Astrocyte of the cerebellum (primary cell): Measurements from ENCODE around the gene CLIC5.

Source experiments
- DNase-seq: peaks from one replicate; pipeline ENCODE4 v3.0.0-alpha.2; 2011; ENCODE audit warnings: low read depth
- H3K4me3 ChIP-seq: 2 replicates; pipeline ENCODE4 v1.5.1; 2011; ENCODE audit warnings: mild to moderate bottlenecking, low read depth, low read length, moderate library complexity
- CTCF ChIP-seq: IDR thresholded peaks from 2 replicates; pipeline ENCODE4 v1.5.1; 2012; ENCODE audit warnings: low read length, low read depth, moderate library complexity, mild to moderate bottlenecking; ENCODE audit errors: missing control alignments
- in situ Hi-C: cut with HindIII; loops from 2 replicates; pipeline ENCODE4 v1.10.0; 2017; ENCODE audit warnings: low sequenced_read_pairs

The CLIC5 gene

GRCh38 chr6:46039646-46040045 is 24.0 kb upstream of the CLIC5 start:
- H3K4me3 ChIP-seq = no peak overlapping the region
- in situ Hi-C loops = no loop called here
- no peak for DNase-seq

DNA sequence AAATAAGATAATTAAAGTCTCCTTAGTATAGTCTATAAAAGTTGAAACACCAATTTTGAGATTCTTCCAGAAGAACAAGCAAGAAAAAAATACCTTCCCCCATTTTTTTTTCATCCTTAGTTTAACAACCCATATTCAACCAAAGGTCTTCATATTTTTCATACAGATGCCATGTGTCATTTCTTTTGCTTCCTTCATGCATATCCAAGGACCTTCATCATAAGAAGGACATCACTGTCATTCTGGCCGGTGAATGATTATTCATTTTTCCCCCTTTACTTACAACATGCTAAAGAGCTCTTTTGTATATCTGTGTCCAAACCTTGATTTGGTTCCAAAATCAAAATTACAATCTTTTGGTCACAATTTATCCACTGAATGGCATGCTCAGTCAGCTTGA is 21.3 kb upstream of the CLIC5 start:
- TF ChIP-seq CTCF = no peak
- in situ Hi-C loops = no loop called here

More at GRCh38 chr6:46039646-46040045, 24.0 kb upstream of the CLIC5 start:
- TF ChIP-seq CTCF = no peak

DNA sequence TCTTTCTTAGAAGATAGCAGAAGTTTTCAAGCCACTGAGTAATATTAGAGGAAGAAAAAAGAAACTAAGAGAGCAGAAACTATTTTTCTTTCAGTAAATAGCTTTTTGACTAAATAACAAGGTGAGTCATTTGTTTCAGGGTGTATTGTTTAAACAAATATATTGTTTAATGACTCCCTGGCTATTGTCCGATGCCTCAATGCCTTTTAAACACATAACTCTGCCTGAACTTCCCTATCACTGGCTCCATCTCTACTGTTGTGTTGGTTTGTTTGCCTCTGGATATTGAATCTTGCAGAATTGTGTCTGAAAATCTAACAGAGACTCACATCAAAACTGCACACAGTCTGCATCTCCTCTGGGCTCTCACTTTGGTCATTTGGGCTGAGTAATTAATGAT is 19.6 kb upstream of the CLIC5 start:
- in situ Hi-C loops = no loop called here
- no peak for DNase-seq
- H3K4me3 ChIP-seq = no peak overlapping the region
- TF ChIP-seq CTCF = no peak

More for the DNA sequence above, 21.3 kb upstream of the CLIC5 start:
- H3K4me3 ChIP-seq = no peak overlapping the region
- no peak for DNase-seq

DNA sequence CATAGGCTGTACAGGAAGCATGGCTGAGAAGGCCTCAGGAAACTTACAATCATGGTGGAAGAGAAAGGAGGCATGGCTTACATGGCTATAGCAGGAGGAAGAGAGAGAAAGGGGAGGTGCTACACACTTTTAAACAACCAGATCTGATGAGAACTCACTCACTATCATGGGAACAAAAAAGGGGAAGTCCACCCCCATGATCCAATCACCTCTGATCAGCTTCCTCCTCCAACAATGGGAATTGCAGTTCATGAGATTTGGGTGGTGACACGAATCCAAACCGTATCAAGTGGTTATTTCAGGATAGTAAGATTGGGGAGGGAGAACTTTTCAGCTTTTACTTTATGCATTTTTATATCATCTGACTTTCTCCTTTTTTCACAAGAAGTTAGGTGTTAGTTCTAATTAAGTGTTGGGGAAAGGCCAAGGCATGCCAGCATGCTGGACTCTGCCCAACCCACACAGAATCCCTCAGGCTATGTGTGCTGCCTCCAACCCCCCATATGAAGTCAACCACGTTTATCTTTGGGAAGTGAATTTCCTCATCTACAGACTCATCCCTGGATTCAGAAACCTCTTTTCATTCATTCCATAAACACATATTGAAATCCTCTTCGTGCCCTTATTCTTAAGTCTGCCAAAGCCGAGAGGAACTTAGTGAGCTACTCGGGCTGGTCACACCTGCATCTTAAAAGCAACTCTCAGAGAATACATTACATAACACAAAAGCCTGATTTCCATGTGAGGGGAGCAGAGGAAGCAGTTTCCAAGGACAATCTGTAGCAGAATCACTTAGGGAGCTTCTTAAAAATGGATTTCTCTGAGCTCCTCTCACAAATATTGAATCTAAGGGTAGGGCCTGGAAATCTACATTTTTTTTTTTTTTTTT is 16.7 kb upstream of the CLIC5 start:
- TF ChIP-seq CTCF = no peak
- H3K4me3 ChIP-seq = no peak overlapping the region
- in situ Hi-C loops = no loop called here
- DNase-seq = no peak

- no peak for DNase-seq
- no peak overlapping the region for H3K4me3 ChIP-seq
- no peak for TF ChIP-seq CTCF
- in situ Hi-C loops = no loop called here
Observed at GRCh38 chr6:46029602-46030001, 13.9 kb upstream of the CLIC5 start.

- DNase-seq = no peak
- no peak overlapping the region for H3K4me3 ChIP-seq
- no peak for TF ChIP-seq CTCF
- in situ Hi-C loops = no loop called here
Observed at GRCh38 chr6:46026307-46026706, 10.6 kb upstream of the CLIC5 start.
